DND-41 (cell line): ENCODE results near the gene RING1.

Experiments
- CTCF ChIP-seq: IDR thresholded peaks from 2 replicates; pipeline ENCODE4 v1.5.1; 2012; ENCODE audit warnings: borderline replicate concordance, low read length, moderate library complexity, mild to moderate bottlenecking; ENCODE audit not compliant: poor library complexity, severe bottlenecking; ENCODE audit errors: extremely low read depth
- EZH2 ChIP-seq: IDR thresholded peaks from 3 replicates; pipeline ENCODE4 v1.6.1; 2012; ENCODE audit warnings: borderline replicate concordance, low read depth, mild to moderate bottlenecking, moderate library complexity, low read length, inconsistent platforms; ENCODE audit not compliant: severe bottlenecking

GRCh38 chr6:33250731-33251130 lies 42.4 kb downstream of the RING1 start:
- TF ChIP-seq CTCF = no peak
- TF ChIP-seq EZH2 = no peak
